HG02623 (cell line): ENCODE measurements around the gene ZNF765.
"Not testable (repeated sequence)": the region's sequence is repeated elsewhere in the genome, so short reads cannot be mapped to it uniquely, and the experiment has no call there.

ENCODE experiments used
- ATAC-seq: cut with Tn5 transposase; IDR thresholded peaks from one replicate; pipeline ENCODE4 v1.9.1; 2021; ENCODE audit warnings: moderate library complexity; ENCODE audit not compliant: unreplicated experiment

ZNF765 gene

GRCh38 chr19:53420520-53421315, 25.8 kb downstream of the ZNF765 start:
- ATAC-seq: not testable (repeated sequence)

GRCh38 chr19:53422551-53422950, 27.6 kb downstream of the ZNF765 start:
- ATAC-seq: no peak

GRCh38 chr19:53423074-53423473, 28.1 kb downstream of the ZNF765 start:
- ATAC-seq: not testable (repeated sequence)

GRCh38 chr19:53423680-53424079, 28.7 kb downstream of the ZNF765 start:
- not testable (repeated sequence) for ATAC-seq

- no peak for ATAC-seq
Measured at GRCh38 chr19:53424968-53425597, 30.1 kb downstream of the ZNF765 start.

GRCh38 chr19:53431399-53432087, 36.6 kb downstream of the ZNF765 start, which contains the start of gene ZNF761:
TSS of gene ZNF761 (plus strand) at chr19:53431984. CDS start at chr19:53447269, 15,285 bp downstream.
- ATAC-seq: peak; percentile 93

GRCh38 chr19:53432088-53432661, 37.2 kb downstream of the ZNF765 start:
- ATAC-seq: no peak

GRCh38 chr19:53443809-53444208, 48.9 kb downstream of the ZNF765 start:
- ATAC-seq: not testable (repeated sequence)

- ATAC-seq: not testable (repeated sequence)
Measured at GRCh38 chr19:53447196-53447595, 52.2 kb downstream of the ZNF765 start.

- no peak for ATAC-seq
Measured at GRCh38 chr19:53455828-53456227, 60.9 kb downstream of the ZNF765 start.

GRCh38 chr19:53460131-53460721, 65.3 kb downstream of the ZNF765 start:
- not testable (repeated sequence) for ATAC-seq

GRCh38 chr19:53461866-53462265, 66.9 kb downstream of the ZNF765 start:
- ATAC-seq: no peak

- ATAC-seq: no peak
Measured at GRCh38 chr19:53462861-53463260, 67.9 kb downstream of the ZNF765 start.

GRCh38 chr19:53463263-53463662, 68.3 kb downstream of the ZNF765 start:
- ATAC-seq: no peak

- ATAC-seq: no peak
Measured at GRCh38 chr19:53466726-53467484, 72.0 kb downstream of the ZNF765 start.

- peak; percentile 87 for ATAC-seq
Measured at GRCh38 chr19:53467485-53468262, 72.7 kb downstream of the ZNF765 start, which contains the start of gene ZNF813. TSS of gene ZNF813 (plus strand) at chr19:53467733. CDS start at chr19:53483823, 16,090 bp downstream.

GRCh38 chr19:53468628-53469027, 73.7 kb downstream of the ZNF765 start:
- ATAC-seq: not testable (repeated sequence)

GRCh38 chr19:53471916-53472315, 77.0 kb downstream of the ZNF765 start:
- no peak for ATAC-seq

- not testable (repeated sequence) for ATAC-seq
Measured at GRCh38 chr19:53474832-53475231, 79.9 kb downstream of the ZNF765 start.
